Left renal pelvis (tissue), 4 donors: ENCODE results near the gene PLA2G4B. TPM values are rescaled to one million over a fixed set of nuclear protein-coding genes. Genes with fewer than 3 reads are reported as not detected.
A peak's percentile ranks its signal among the peaks of the same experiment; 100 is the strongest.

ENCODE experiments used
- DNase-seq, 4 donors: peaks; one replicate each; pipeline ENCODE4 v3.0.0-alpha.2; 2013; ENCODE audit warnings: low read depth in 4 of 4, low spot score in 3 of 4
- polyA plus RNA-seq, 4 donors: library from polyadenylated mRNA; unstranded; fragments of 120-200 nt; gene quantifications; one replicate each; pipeline ENCODE4 v1.2.1, GENCODE V29; 2013; ENCODE audit not compliant: insufficient read length in 4 of 4

The PLA2G4B gene
- polyA plus RNA-seq, 4 donors, result 8.5 to 21.3 (median 10.3) TPM

- no peak for DNase-seq
These were observed 32.1 kb upstream of the PLA2G4B start for GRCh38 chr15:41806291-41807181.

GRCh38 chr15:41809121-41809520 is 29.5 kb upstream of the PLA2G4B start:
- no peak for DNase-seq

GRCh38 chr15:41809526-41810220 is 29.0 kb upstream of the PLA2G4B start:
- no peak for DNase-seq

GRCh38 chr15:41810651-41811431 is 27.8 kb upstream of the PLA2G4B start:
- DNase-seq, result no peak

GRCh38 chr15:41811432-41812195 is 27.0 kb upstream of the PLA2G4B start:
- peak in 2 of 4 donors; percentile 59 to 66 for DNase-seq

GRCh38 chr15:41812820-41813375 is 25.7 kb upstream of the PLA2G4B start:
- no peak for DNase-seq

- DNase-seq, result no peak
These were observed 25.2 kb upstream of the PLA2G4B start for GRCh38 chr15:41813426-41813825.

GRCh38 chr15:41814534-41814933 is 24.1 kb upstream of the PLA2G4B start:
- DNase-seq, result no peak

- no peak for DNase-seq
These were observed 21.9 kb upstream of the PLA2G4B start for GRCh38 chr15:41816788-41817187.

GRCh38 chr15:41817327-41817726 is 21.3 kb upstream of the PLA2G4B start:
- DNase-seq, result no peak

GRCh38 chr15:41817781-41818180 is 20.9 kb upstream of the PLA2G4B start:
- DNase-seq, result no peak

GRCh38 chr15:41819455-41820050 is 19.1 kb upstream of the PLA2G4B start:
- DNase-seq, result no peak

GRCh38 chr15:41820791-41821423 is 17.7 kb upstream of the PLA2G4B start:
- no peak for DNase-seq

- DNase-seq, result no peak
These were observed 16.8 kb upstream of the PLA2G4B start for GRCh38 chr15:41821831-41822230.

- DNase-seq, result no peak
These were observed 16.2 kb upstream of the PLA2G4B start for GRCh38 chr15:41822471-41822870.

GRCh38 chr15:41822957-41823356 is 15.7 kb upstream of the PLA2G4B start:
- no peak for DNase-seq

GRCh38 chr15:41823502-41823901 is 15.1 kb upstream of the PLA2G4B start:
- DNase-seq, result no peak

GRCh38 chr15:41824062-41824745 is 14.4 kb upstream of the PLA2G4B start:
- DNase-seq, result no peak

GRCh38 chr15:41825145-41825544 is 13.5 kb upstream of the PLA2G4B start:
- no peak for DNase-seq
